Osteoblast (primary cell): ENCODE results near the gene CLEC16A. TPM values are rescaled to one million over a fixed set of nuclear protein-coding genes. Genes with fewer than 3 reads are reported as not detected.

Experiments used
- DNase-seq: peaks from one replicate; pipeline ENCODE4 v3.0.0; 2011; ENCODE audit warnings: low spot score, mixed read lengths; ENCODE audit not compliant: insufficient read length; ENCODE audit errors: missing footprints
- H2AFZ ChIP-seq: 2 replicates; pipeline ENCODE4 v1.6.0; 2011; ENCODE audit warnings: mild to moderate bottlenecking, low read length
- H3K27ac ChIP-seq: 2 replicates; pipeline ENCODE4 v1.5.1; 2011; ENCODE audit warnings: mild to moderate bottlenecking, low read depth, low read length, moderate library complexity
- H3K27me3 ChIP-seq: 2 replicates; pipeline ENCODE4 v1.6.0; 2012; ENCODE audit warnings: mild to moderate bottlenecking, control low read depth, inconsistent platforms, low read length, moderate library complexity; ENCODE audit not compliant: insufficient read depth
- H3K36me3 ChIP-seq: 2 replicates; pipeline ENCODE4 v1.5.1; 2011; ENCODE audit warnings: mild to moderate bottlenecking, low read length, control low read depth, moderate library complexity; ENCODE audit not compliant: insufficient read depth
- H3K4me1 ChIP-seq: 2 replicates; pipeline ENCODE4 v1.5.1; 2011; ENCODE audit warnings: mild to moderate bottlenecking, low read length, control low read depth, moderate library complexity; ENCODE audit not compliant: insufficient read depth
- H3K4me2 ChIP-seq: 2 replicates; pipeline ENCODE4 v1.6.0; 2011; ENCODE audit warnings: mild to moderate bottlenecking, low read length; ENCODE audit not compliant: insufficient read depth
- H3K4me3 ChIP-seq: fragments of 200-600 bp; sonication (generic); 3 replicates; pipeline ENCODE4 v1.5.1; 2012; ENCODE audit warnings: mild to moderate bottlenecking, low read length, inconsistent platforms; ENCODE audit not compliant: insufficient read depth
- H3K79me2 ChIP-seq: 2 replicates; pipeline ENCODE4 v1.6.0; 2012; ENCODE audit warnings: mild to moderate bottlenecking, low read length, control low read depth, inconsistent platforms; ENCODE audit not compliant: insufficient read depth
- H3K9me3 ChIP-seq: 2 replicates; pipeline ENCODE4 v1.5.1; 2011; ENCODE audit warnings: low read depth, low read length, control low read depth
- H4K20me1 ChIP-seq: 2 replicates; pipeline ENCODE4 v1.6.0; 2012; ENCODE audit warnings: mild to moderate bottlenecking, low read length, control low read depth; ENCODE audit not compliant: insufficient read depth
- CTCF ChIP-seq: IDR thresholded peaks from 2 replicates; pipeline ENCODE4 v1.5.1; 2011; ENCODE audit warnings: mild to moderate bottlenecking, low read depth, low read length, moderate library complexity; ENCODE audit errors: extremely low read depth
- total RNA-seq: library from RNA; depleted of rRNA; stranded (reverse); fragments of >200 nt; gene quantifications from 2 replicates; pipeline ENCODE4 v1.2.3, GENCODE V29; 2012

The CLEC16A gene
- total RNA-seq, 1 donor: 25.7 TPM

DNA sequence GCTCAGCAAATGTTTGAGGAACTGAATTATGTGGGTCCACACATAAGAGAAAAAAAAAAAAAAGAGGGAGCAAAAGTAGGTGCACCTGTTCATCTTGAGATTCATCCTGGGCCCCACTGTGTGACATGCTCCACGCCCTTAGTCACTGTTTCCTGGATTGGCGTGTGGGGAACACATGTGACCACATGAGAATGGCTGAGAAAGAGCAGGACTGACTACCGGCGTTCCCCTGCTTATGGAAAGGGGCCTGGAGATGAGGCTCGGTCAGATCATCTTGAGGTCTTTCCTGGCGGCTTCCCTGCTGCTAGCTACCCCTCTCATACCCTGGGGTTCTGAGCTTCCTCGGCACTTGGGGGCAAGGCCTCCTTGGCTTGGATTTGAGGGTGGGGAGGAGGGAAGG, 6.0 kb upstream of the CLEC16A start:
- DNase-seq: no peak
- H4K20me1 ChIP-seq: peaks cover 75% of the 10 kb centered on the region
- TF ChIP-seq CTCF: no peak
- peaks cover 49% of the 10 kb centered on the region for H3K4me1 ChIP-seq
- H3K27ac ChIP-seq: no peak overlapping the region
- H3K4me3 ChIP-seq: no peak overlapping the region
- no peak overlapping the region for H2AFZ ChIP-seq
- peaks cover 85% of the 10 kb centered on the region for H3K79me2 ChIP-seq
- peaks cover 18% of the 10 kb centered on the region for H3K36me3 ChIP-seq
- H3K27me3 ChIP-seq: no peaks in the 10 kb centered on the region
- no peaks in the 10 kb centered on the region for H3K9me3 ChIP-seq
- H3K4me2 ChIP-seq: peak overlapping the region; percentile 100

- no peaks in the 10 kb centered on the region for H3K27me3 ChIP-seq
- no peak for TF ChIP-seq CTCF
- no peak for DNase-seq
- H3K4me1 ChIP-seq: peaks cover 53% of the 10 kb centered on the region
- no peak overlapping the region for H2AFZ ChIP-seq
- peaks cover 11% of the 10 kb centered on the region for H3K36me3 ChIP-seq
- H3K4me3 ChIP-seq: no peak overlapping the region
- H3K9me3 ChIP-seq: no peaks in the 10 kb centered on the region
- peak overlapping the region; percentile 100 for H3K4me2 ChIP-seq
- peaks cover 78% of the 10 kb centered on the region for H3K79me2 ChIP-seq
- peaks cover 68% of the 10 kb centered on the region for H4K20me1 ChIP-seq
- no peak overlapping the region for H3K27ac ChIP-seq
Measured at GRCh38 chr16:10938796-10939648, 5.3 kb upstream of the CLEC16A start.

- no peak for DNase-seq
- Histone ChIP-seq H3K4me3 (peak overlapping the region; percentile 81), H4K20me1 (peaks cover 63% of the 10 kb centered on the region)
Measured at GRCh38 chr16:10939649-10940234, 4.6 kb upstream of the CLEC16A start.

More at GRCh38 chr16:10939649-10940234, 4.6 kb upstream of the CLEC16A start:
- no peak overlapping the region for H3K27ac ChIP-seq
- no peak for TF ChIP-seq CTCF
- no peaks in the 10 kb centered on the region for H3K27me3 ChIP-seq
- no peaks in the 10 kb centered on the region for H3K9me3 ChIP-seq
- no peak overlapping the region for H2AFZ ChIP-seq
- peaks cover 10% of the 10 kb centered on the region for H3K36me3 ChIP-seq
- H3K4me1 ChIP-seq: peaks cover 53% of the 10 kb centered on the region
- H3K79me2 ChIP-seq: peaks cover 75% of the 10 kb centered on the region
- peak overlapping the region; percentile 100 for H3K4me2 ChIP-seq
